ENCODE data around the gene WWOX.

Gene WWOX

DNA sequence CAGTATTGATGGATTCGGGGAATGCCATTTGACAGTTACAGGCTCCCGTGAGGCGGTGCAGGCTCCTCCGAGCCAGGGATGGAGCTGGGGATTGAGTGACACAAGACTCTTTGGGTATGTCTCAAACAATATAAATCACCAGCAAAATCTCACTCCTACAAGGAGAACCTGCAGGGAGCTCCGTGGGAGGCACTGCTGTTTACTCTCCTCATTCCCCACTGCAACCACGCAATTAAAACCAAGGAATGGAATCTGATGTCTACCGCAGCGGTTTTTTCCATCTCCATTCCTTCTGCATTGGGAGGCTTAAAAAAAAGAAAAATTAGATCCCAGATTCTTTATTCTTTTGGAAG lies 157.9 kb downstream of the WWOX start:
- H3K36me3 ChIP-seq (ENCODE audit: insufficient read depth) = no peaks in the 10 kb centered on the region
- TF ChIP-seq, protein P1, sequence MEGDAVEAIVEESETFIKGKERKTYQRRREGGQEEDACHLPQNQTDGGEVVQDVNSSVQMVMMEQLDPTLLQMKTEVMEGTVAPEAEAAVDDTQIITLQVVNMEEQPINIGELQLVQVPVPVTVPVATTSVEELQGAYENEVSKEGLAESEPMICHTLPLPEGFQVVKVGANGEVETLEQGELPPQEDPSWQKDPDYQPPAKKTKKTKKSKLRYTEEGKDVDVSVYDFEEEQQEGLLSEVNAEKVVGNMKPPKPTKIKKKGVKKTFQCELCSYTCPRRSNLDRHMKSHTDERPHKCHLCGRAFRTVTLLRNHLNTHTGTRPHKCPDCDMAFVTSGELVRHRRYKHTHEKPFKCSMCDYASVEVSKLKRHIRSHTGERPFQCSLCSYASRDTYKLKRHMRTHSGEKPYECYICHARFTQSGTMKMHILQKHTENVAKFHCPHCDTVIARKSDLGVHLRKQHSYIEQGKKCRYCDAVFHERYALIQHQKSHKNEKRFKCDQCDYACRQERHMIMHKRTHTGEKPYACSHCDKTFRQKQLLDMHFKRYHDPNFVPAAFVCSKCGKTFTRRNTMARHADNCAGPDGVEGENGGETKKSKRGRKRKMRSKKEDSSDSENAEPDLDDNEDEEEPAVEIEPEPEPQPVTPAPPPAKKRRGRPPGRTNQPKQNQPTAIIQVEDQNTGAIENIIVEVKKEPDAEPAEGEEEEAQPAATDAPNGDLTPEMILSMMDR (conservative IDR thresholded peaks at IDR 0.05; ENCODE audit: low read depth, low read length) = no peak

DNA sequence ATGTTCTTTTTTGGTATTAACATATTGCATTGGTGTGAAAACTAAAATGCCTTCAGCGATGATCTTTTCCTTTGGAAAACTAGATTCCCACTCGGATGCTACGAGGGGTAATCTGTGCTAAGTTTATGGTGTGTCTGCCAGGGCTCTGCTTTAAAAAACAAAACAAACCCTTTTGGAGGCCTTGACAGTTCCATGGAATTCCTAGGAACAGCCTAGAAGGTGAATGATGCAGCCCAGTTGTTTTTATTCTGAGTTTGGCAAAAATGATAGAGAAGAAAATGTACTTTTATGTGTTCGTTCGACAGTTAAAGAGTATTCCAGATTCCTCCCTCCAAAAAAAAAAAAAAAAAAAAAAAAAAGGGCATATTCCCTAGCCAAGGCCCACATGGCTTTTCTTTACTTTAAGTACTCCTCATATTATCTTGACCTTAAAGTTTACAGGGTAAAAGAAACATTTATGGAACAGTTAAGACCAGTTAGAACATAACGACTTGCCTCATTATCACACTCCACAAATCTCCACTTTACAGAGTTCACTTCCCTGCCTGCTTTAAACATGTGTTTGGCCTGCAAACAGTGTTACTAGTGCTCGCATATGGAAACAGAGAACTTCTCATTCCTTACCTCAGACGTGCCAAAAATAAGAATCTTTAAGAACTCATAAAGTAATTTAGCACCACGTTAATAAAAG lies 159.1 kb downstream of the WWOX start:
- no peaks in the 10 kb centered on the region for H3K36me3 ChIP-seq (ENCODE audit: insufficient read depth)
- H3K4me2 ChIP-seq = no peak overlapping the region
- no peaks in the 10 kb centered on the region for H3K79me2 ChIP-seq (ENCODE audit: insufficient read depth, low read depth)
- TF ChIP-seq, protein P1 (conservative IDR thresholded peaks at IDR 0.05; ENCODE audit: low read depth, low read length) = no peak
- no peak overlapping the region for H3K4me3 ChIP-seq (IDR thresholded peaks at IDR 0.05; ENCODE audit: insufficient read depth, low read depth, low read length)
- H3K27ac ChIP-seq = no peak overlapping the region
- no peaks in the 10 kb centered on the region for H3K27me3 ChIP-seq (ENCODE audit: insufficient read depth, low read depth)
- H2AFZ ChIP-seq (ENCODE audit: low read depth) = no peak overlapping the region
- H4K20me1 ChIP-seq (ENCODE audit: insufficient read depth) = no peaks in the 10 kb centered on the region
- H3K9ac ChIP-seq = no peak overlapping the region
- H3K4me1 ChIP-seq (ENCODE audit: low read depth, poor library complexity, severe bottlenecking) = no peaks in the 10 kb centered on the region

More for the DNA sequence above, 157.9 kb downstream of the WWOX start:
- H3K4me2 ChIP-seq = no peak overlapping the region
- no peaks in the 10 kb centered on the region for H3K79me2 ChIP-seq (ENCODE audit: insufficient read depth, low read depth)
- H2AFZ ChIP-seq (ENCODE audit: low read depth) = no peak overlapping the region
- H3K4me3 ChIP-seq (IDR thresholded peaks at IDR 0.05; ENCODE audit: insufficient read depth, low read depth, low read length) = no peak overlapping the region
- no peak overlapping the region for H3K27ac ChIP-seq
- no peaks in the 10 kb centered on the region for H3K4me1 ChIP-seq (ENCODE audit: low read depth, poor library complexity, severe bottlenecking)
- no peaks in the 10 kb centered on the region for H4K20me1 ChIP-seq (ENCODE audit: insufficient read depth)
- H3K27me3 ChIP-seq (ENCODE audit: insufficient read depth, low read depth) = no peaks in the 10 kb centered on the region
- no peak overlapping the region for H3K9ac ChIP-seq

DNA sequence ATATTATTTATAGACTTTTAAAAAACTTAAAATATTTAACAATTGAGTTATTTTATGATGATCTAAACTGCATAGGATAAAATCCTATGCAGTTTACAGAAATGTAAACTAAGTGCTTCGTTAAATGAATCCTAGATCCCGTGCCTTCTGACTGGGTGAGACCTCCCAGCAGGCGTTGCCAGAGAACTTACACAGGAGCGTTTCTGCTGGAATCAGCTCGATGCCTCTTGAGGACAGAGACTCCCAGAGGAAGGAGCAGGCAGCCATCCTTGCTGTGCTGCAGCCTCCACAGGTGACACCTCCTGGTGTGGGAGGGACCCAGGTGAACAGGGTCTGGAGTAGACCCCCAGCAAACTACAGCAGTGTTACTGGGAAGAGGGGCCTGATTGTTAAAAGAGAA lies 160.4 kb downstream of the WWOX start:
- H3K27ac ChIP-seq = no peak overlapping the region
- H3K27me3 ChIP-seq (ENCODE audit: insufficient read depth, low read depth) = no peaks in the 10 kb centered on the region
- no peak overlapping the region for H2AFZ ChIP-seq (ENCODE audit: low read depth)
- H3K4me3 ChIP-seq (IDR thresholded peaks at IDR 0.05; ENCODE audit: insufficient read depth, low read depth, low read length) = no peak overlapping the region
- H4K20me1 ChIP-seq (ENCODE audit: insufficient read depth) = no peaks in the 10 kb centered on the region
- H3K9ac ChIP-seq = no peak overlapping the region
- no peaks in the 10 kb centered on the region for H3K79me2 ChIP-seq (ENCODE audit: insufficient read depth, low read depth)
- TF ChIP-seq, protein P1 (conservative IDR thresholded peaks at IDR 0.05; ENCODE audit: low read depth, low read length) = no peak
- no peak overlapping the region for H3K4me2 ChIP-seq
- no peaks in the 10 kb centered on the region for H3K4me1 ChIP-seq (ENCODE audit: low read depth, poor library complexity, severe bottlenecking)
- no peaks in the 10 kb centered on the region for H3K36me3 ChIP-seq (ENCODE audit: insufficient read depth)

DNA sequence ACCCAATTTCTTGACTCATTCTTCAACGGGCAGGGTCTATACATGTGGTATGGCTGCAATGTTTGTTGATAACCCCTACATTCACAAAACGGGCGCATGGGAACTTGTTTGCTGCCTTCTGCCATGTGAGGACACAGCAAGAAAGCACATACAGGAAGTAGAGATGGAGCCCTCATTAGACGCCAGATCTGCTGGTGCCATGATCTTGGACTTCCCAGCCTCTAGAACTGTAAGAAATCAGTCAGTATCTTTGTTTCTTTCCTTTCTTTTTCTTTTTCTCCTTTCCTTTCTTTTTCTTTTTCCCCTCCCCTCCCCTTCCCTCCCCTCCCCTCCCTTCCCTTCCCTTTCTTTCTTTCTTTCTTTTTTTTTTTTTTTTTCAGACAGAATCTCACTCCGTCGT lies 165.2 kb downstream of the WWOX start:
- H3K79me2 ChIP-seq (ENCODE audit: insufficient read depth, low read depth) = no peaks in the 10 kb centered on the region
- no peak overlapping the region for H3K9ac ChIP-seq
- H4K20me1 ChIP-seq (ENCODE audit: insufficient read depth) = no peaks in the 10 kb centered on the region
- H3K4me1 ChIP-seq (ENCODE audit: low read depth, poor library complexity, severe bottlenecking) = no peaks in the 10 kb centered on the region
- H3K4me2 ChIP-seq = no peak overlapping the region
- H3K36me3 ChIP-seq (ENCODE audit: insufficient read depth) = no peaks in the 10 kb centered on the region
- H3K4me3 ChIP-seq (IDR thresholded peaks at IDR 0.05; ENCODE audit: insufficient read depth, low read depth, low read length) = no peak overlapping the region
- no peak overlapping the region for H2AFZ ChIP-seq (ENCODE audit: low read depth)
- no peaks in the 10 kb centered on the region for H3K27me3 ChIP-seq (ENCODE audit: insufficient read depth, low read depth)
- TF ChIP-seq, protein P1 (conservative IDR thresholded peaks at IDR 0.05; ENCODE audit: low read depth, low read length) = no peak
- no peak overlapping the region for H3K27ac ChIP-seq

Measured in KMS-11 (cell line).